ENCODE data around the gene UEVLD.

GRCh38 chr11:18633256-18634139 lies 45.0 kb upstream of the UEVLD start:
- TF ChIP-seq CTCF (IDR thresholded peaks at IDR 0.05) = no peak
- TF ChIP-seq POLR2A (IDR thresholded peaks at IDR 0.05) = no peak

Measured in Peyer's patch (tissue), 4 donors.